ENCODE measurements around the gene RHOD.

DNA sequence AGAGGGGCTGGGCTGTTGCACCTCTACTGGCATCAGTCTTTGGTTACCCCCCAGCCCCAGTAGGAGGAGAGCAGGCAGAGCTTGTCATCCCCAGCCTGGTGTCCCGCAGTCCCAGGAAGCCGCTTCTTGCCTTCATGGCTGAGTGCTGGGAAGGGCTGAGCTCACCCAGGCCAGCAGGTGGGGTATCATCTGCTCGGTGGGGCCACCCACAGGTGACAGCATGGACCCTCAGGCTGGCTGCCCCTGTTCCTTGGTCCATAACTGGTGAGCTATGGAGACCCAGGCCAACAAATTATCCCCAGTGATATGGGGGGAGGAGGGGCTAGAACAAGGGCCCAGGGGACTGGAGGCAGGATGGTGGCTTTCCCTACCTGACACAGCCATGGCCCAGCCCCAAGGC, 6.5 kb upstream of the RHOD start:
- TF ChIP-seq POLR2AphosphoS5 (IDR thresholded peaks at IDR 0.05) (no peak), MXI1 (conservative IDR thresholded peaks at IDR 0.05; ENCODE audit: poor library complexity, severe bottlenecking) (no peak), EZH2 (IDR thresholded peaks at IDR 0.05; ENCODE audit: borderline replicate concordance, insufficient read depth, low read length, poor library complexity, severe bottlenecking) (no peak)
- TF ChIP-seq, protein P1, sequence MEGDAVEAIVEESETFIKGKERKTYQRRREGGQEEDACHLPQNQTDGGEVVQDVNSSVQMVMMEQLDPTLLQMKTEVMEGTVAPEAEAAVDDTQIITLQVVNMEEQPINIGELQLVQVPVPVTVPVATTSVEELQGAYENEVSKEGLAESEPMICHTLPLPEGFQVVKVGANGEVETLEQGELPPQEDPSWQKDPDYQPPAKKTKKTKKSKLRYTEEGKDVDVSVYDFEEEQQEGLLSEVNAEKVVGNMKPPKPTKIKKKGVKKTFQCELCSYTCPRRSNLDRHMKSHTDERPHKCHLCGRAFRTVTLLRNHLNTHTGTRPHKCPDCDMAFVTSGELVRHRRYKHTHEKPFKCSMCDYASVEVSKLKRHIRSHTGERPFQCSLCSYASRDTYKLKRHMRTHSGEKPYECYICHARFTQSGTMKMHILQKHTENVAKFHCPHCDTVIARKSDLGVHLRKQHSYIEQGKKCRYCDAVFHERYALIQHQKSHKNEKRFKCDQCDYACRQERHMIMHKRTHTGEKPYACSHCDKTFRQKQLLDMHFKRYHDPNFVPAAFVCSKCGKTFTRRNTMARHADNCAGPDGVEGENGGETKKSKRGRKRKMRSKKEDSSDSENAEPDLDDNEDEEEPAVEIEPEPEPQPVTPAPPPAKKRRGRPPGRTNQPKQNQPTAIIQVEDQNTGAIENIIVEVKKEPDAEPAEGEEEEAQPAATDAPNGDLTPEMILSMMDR (IDR thresholded peaks at IDR 0.05; ENCODE audit: poor library complexity, severe bottlenecking): no peak
